GM20000 (cell line): Measurements from ENCODE around the gene PRR18.

ENCODE experiments used
- DNase-seq: peaks from one replicate; pipeline ENCODE4 v3.0.0; 2012; ENCODE audit warnings: low spot score
- CTCF ChIP-seq: IDR thresholded peaks from 2 replicates; pipeline ENCODE4 v1.5.1; 2012; ENCODE audit warnings: mild to moderate bottlenecking, control low read depth; ENCODE audit errors: extremely low read depth, missing control alignments

The PRR18 gene, protein sequence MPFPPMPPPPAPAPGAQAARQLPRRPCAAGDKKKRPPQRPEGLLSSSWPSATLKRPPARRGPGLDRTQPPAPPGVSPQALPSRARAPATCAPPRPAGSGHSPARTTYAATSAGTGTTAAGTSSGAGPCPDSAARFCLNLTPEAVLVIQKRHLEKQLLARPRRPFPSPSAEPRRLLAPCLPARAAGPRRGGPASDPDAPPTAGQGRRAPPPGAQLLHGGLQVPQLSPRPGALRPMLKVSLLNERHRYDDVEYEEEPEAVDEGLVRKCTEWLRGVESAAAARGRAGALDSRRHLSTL

DNA sequence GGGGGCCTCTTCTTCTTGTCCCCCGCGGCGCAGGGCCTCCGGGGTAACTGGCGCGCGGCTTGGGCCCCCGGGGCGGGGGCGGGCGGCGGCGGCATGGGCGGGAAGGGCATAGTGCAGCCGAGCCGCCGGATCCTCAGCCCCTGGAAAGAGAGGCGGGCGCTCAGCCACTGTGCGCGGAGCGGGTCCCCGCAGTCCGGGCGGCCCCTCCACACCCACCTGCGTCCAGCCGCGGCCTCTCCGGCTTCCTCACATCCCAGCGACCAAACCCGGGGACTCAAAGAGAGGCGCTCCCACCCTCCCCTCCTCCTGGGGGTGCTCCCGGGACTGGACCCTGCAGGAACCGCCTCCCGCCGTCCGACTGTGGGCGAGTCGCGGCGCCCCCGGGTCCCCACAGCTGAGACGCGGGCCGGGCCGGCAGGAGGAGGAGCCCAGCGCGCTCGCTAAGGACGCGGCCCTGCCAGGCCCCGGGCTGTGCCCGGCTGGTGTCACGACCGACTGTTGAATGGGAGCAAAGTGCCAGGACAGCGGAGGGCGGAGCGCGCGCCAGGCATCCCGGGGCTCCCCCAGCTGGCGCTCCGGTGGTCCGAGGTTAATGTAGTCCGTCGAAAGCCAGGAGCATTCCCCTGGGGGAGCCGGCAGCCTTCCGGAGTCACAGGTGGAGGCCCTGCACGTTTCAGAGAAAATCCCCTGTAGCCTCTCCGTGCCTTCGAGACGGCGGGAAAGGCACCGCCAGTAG lies at the start of gene PRR18:
TSS of gene PRR18 (minus strand) at position 360 of the 736 bp plus-strand sequence. CDS start at position 110, 250 bp downstream.
- TF ChIP-seq CTCF: no peak
- peak; percentile 61 for DNase-seq

- DNase-seq: no peak
- TF ChIP-seq CTCF: no peak
These were observed 47.4 kb upstream of the PRR18 start for GRCh38 chr6:166355552-166355951.

DNA sequence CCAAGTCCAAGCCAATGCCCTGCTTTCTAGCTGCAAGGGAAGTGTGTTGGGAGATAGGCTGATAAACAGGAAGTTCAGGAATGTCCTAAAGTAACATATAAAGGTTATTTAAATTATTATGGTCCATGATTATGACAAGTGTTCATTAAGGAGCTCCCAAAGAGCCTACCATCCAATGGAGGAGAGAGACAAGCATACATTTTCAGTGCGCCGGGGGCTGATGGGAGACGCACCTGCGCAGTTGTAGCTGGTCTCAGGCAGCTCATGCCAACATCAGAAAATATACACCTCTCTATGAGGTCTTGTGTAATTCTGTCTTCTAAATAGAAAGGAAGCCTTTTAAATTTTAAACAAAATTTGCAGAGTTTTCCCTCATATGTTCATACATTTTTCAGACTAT lies 46.8 kb upstream of the PRR18 start:
- DNase-seq: no peak
- TF ChIP-seq CTCF: no peak

- no peak for TF ChIP-seq CTCF
These were observed 46.0 kb upstream of the PRR18 start for GRCh38 chr6:166354143-166354542.

GRCh38 chr6:166353507-166353906 lies 45.3 kb upstream of the PRR18 start:
- TF ChIP-seq CTCF: no peak
- no peak for DNase-seq

More at GRCh38 chr6:166354143-166354542, 46.0 kb upstream of the PRR18 start:
- DNase-seq: no peak

DNA sequence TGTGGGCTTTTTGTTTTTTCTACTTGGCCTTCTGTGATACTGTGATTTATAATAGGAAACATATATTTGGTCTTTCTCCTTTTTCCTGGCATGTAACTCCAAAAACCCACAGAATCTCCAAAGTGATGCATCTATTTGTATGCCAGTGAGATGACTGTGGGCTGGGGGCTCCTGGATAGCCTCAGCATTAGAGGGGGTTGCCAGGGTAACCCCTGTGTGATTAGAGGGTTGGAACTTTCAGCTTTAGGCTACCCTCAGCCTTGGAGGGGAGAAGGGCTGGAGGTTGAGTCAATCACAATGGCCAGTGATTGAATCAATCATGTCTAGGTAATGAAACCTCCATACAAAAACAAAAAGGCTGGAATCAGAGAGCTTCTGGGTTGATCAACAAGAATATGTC lies 44.7 kb upstream of the PRR18 start:
- DNase-seq: no peak
- TF ChIP-seq CTCF: no peak

GRCh38 chr6:166351715-166352285 lies 43.6 kb upstream of the PRR18 start:
- TF ChIP-seq CTCF: no peak
- peak; percentile 62 for DNase-seq
